Brain pericyte (primary cell): ENCODE results near the gene DLGAP4.
A peak's percentile ranks its signal among the peaks of the same experiment; 100 is the strongest.

Experiments
- DNase-seq: peaks from one replicate; pipeline ENCODE4 v3.0.0-alpha.2; 2012; ENCODE audit warnings: low read depth, low spot score

DLGAP4 gene

GRCh38 chr20:36441416-36441815 is 135.3 kb downstream of the DLGAP4 start:
- no peak for DNase-seq

- no peak for DNase-seq
Observed at GRCh38 chr20:36445847-36446246, 139.7 kb downstream of the DLGAP4 start.

- DNase-seq = no peak
Observed at GRCh38 chr20:36446557-36446956, 140.4 kb downstream of the DLGAP4 start.

- DNase-seq = no peak
Observed at GRCh38 chr20:36447101-36447500, 141.0 kb downstream of the DLGAP4 start.

GRCh38 chr20:36449663-36450062 is 143.5 kb downstream of the DLGAP4 start:
- no peak for DNase-seq

GRCh38 chr20:36454332-36454697 is 148.2 kb downstream of the DLGAP4 start:
- DNase-seq = no peak

GRCh38 chr20:36454698-36455427 is 148.7 kb downstream of the DLGAP4 start:
- no peak for DNase-seq

GRCh38 chr20:36455972-36456625 is 150.0 kb downstream of the DLGAP4 start:
- DNase-seq = no peak

GRCh38 chr20:36460648-36461599 is 154.8 kb downstream of the DLGAP4 start:
- DNase-seq = peak; percentile 51

GRCh38 chr20:36461600-36462439 is 155.7 kb downstream of the DLGAP4 start:
- DNase-seq = no peak

- DNase-seq = no peak
Observed at GRCh38 chr20:36462440-36463211, 156.5 kb downstream of the DLGAP4 start.

- DNase-seq = no peak
Observed at GRCh38 chr20:36463212-36464061, 157.3 kb downstream of the DLGAP4 start.

- DNase-seq = peak; percentile 38
Observed at GRCh38 chr20:36465109-36466080, 159.3 kb downstream of the DLGAP4 start.

- no peak for DNase-seq
Observed at GRCh38 chr20:36466089-36466488, 159.9 kb downstream of the DLGAP4 start.

- no peak for DNase-seq
Observed at GRCh38 chr20:36467076-36467999, 161.2 kb downstream of the DLGAP4 start.

GRCh38 chr20:36468149-36469000 is 162.2 kb downstream of the DLGAP4 start:
- DNase-seq = no peak
